Measurements from ENCODE around the gene TEX52.

- TF ChIP-seq CTCF (IDR thresholded peaks at IDR 0.05 in 2 of 3, conservative IDR thresholded peaks at IDR 0.05 in 1 of 3; ENCODE audit: control insufficient read depth in 2 of 3, extremely low read depth in 1 of 3, insufficient read depth in 1 of 3, low read depth in 3 of 3, low read length in 3 of 3) = no peak
- no peak for TF ChIP-seq NFIC (IDR thresholded peaks at IDR 0.05; ENCODE audit: low read depth, low read length)
- no peak for TF ChIP-seq HDAC6 (IDR thresholded peaks at IDR 0.05; ENCODE audit: unreplicated experiment)
- no peak for TF ChIP-seq POLR2A (IDR thresholded peaks at IDR 0.05; ENCODE audit: low read depth, low read length)
- no peak for TF ChIP-seq RCOR1 (conservative IDR thresholded peaks at IDR 0.05; ENCODE audit: low read depth, low read length)
Observed at GRCh38 chr12:2900642-2901041, 43.8 kb upstream of the TEX52 start.
